Stimulated activated CD4-positive, alpha-beta T cell treated with anti-CD3 and anti-CD28 coated beads, Interleukin-4, amount 100 ng/mL, for 48 hours (primary cell): ENCODE results near the gene NR1D2.
"Not testable (repeated sequence)": the region's sequence is repeated elsewhere in the genome, so short reads cannot be mapped to it uniquely, and the experiment has no call there.

Experiments
- DNase-seq, 2 donors: peaks; one replicate each; pipeline ENCODE4 v3.0.0-alpha.2; 2020; ENCODE audit warnings: low read depth in 2 of 2

Gene NR1D2

DNA sequence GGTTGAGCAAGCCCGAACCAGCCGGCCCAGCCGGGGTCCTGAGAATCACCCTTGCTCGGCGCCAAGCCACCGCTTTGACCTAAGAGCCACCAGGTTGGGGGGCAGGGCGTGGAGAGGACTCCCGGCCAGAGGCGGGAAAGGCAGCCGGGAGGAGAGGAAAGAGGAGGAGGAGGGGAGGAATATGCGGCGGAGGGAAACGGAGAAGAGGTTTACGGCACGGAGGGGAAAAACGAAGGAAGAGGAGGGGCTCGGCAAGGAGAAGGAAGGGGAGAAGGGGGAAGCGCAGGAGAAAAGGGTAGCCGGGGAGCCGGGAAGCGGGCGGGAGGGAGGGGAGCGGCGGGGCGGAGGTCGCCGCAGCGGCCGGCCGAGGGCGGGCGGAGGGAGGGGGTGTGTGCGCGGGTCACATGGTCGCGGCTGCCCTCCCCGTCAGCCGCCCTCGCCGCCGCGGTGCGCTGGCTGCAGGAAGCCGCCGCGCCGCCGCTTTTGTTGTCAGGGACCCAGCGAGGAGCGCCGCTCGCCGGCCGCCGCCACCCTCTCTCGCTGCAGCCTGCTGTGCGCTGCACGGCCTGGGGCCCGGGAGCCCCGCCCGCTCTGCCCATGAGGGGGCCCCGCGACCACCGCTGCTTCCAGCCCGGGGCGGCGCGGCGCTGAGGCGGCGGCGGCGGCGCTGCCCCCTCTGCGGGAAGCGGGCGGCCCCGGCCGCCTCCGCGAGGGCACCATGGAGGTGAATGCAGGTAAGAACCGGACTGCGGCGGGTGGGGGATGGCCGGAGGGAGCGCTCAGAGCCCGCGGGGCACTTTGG lies at the start of gene NR1D2:
Gene NR1D2, plus strand, starts transcription at position 426 of the 802 bp plus-strand sequence. Its CDS starts 293 bp downstream, at position 719.
- DNase-seq: peak; percentile 61 to 71

DNA sequence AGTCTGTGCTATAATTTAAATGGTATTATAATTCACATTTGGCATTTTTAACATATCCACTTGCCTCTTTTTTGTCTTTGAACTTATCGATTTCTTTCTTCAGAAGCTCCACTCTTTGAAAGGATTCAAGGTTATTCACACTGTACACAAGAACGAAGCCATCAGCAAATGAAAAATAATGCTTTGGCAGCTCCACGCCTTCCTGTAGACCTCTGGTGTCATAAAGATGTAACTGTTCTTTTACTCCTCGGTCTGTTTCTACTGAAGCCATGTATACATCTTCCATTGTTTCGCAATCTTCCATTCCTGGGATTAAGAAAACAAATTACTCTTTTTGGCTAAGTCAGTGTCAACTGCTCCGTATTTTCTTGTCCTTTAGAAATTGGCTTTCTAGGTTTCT lies 44.3 kb upstream of the NR1D2 start:
- DNase-seq: no peak

DNA sequence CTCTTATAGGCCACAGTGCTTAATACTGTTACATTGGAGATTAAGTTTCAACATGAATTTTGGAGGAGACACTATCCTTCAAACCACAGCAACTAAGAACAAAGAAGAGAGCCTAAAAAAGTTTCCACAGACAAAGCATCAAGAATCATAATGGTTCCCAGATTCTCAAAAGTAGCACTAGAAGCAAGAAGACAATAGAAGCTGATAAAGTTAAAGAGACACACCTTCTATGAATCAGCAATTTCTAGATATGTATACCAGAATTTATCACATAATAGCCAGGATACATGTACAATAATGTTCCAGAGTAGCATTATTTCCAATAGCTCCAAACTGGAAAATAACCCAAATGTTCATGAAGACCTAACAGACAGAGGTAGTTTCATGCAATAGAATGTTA lies 40.5 kb upstream of the NR1D2 start:
- no peak for DNase-seq

DNA sequence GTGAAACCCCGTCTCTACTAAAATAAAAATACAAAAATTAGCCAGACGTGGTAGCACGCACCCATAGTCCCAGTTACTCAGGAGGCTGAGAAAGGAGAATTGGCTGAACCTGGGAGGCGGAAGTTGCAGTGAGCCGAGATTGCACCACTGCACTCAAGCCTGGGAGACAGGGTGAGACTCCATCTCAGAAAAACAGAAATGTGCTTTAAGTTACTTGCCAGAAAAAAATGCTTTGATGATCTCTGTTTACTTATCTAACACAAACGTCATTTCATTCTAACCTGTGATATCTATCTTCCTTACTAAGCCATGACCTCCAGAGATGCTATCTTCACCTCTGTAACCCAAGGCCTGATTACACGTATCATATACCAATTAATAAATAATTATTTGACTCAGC lies 35.7 kb upstream of the NR1D2 start:
- DNase-seq: no peak

DNA sequence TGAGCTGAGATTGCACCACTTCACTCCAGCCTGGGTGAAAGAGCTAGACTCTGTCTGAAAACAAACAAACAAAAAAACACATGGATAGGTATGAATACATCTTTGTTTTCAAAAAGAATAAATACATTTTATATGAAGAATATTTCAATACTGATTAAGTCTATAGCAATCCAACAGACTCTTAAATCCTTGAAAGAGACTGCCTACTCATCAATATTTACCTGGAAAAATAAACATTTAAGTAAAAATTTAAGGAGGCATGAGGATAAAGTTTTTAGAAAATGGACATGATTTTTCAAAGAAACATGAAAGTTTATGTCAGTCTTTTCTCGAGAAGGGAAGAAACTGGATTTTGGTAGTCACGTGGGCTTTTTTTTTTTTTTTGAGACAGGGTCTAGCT lies 33.7 kb upstream of the NR1D2 start:
- DNase-seq: no peak

DNA sequence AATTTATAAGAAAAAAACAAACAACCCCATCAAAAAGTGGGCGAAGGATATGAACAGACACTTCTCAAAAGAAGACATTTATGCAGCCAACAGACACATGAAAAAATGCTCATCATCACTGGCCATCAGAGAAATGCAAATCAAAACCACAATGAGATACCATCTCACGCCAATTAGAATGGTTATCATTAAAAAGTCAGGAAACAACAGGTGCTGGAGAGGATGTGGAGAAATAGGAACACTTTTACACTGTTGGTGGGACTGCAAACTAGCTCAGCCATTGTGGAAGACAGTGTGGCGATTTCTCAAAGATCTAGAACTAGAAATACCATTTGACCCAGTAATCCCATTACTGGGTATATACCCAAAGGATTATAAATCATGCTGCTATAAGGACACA lies 32.8 kb upstream of the NR1D2 start:
- DNase-seq: not testable (repeated sequence)

DNA sequence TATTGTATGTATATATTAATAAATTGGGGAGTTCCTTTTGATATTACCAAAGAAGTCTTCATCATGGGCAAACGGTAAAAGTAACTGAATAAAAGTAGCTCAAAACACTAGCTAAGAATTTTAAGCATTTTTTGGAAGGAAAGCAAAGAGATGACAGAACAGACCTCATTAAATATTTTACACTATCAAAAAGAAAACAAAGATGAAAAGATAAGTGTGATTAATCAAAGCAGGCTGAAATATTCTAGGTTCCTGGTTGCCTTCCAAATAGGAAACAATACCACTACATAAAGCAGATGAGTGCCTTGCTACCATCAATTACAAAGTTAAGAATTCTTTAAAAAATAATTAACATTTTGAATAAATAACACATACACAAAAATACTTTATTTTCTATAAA lies 31.9 kb upstream of the NR1D2 start:
- DNase-seq: no peak

DNA sequence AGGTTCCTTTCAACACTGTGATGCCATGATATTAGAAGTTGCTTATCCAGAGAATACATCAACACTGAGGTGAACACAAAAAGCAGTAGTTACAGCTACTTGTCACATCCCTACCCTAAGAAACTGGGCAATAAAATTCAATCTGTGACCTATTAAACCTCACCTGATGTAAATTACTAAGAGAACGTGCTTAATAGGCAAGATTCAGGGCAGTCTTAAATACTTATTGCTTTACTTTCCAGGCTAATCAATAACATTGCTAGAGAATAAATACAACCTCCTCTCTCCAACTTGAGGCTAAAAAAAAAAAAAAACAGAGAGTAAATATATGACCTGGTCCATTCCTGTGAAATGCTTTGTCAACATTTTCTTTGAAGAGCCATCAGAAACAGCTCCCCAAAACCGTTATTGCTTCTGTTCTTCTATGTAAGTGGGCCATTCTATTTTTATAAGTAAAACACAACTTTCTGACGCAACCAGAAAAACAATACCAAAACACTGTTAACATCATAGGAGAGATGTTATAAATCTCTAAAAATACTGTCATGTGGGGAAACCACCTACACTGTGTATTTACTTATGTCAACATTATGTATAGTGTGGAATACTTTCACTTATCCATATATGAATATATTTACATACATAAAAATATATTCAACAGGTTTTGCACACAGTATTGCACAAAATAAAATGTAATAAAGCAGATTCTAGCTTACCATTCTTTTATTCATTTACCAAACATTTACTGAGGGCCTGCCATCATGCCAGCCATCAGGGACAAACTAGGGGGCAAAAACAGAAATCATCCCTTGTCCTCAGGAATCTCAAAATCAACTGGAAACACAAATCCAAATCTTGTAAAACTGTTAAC lies 31.0 kb upstream of the NR1D2 start:
- DNase-seq: no peak

DNA sequence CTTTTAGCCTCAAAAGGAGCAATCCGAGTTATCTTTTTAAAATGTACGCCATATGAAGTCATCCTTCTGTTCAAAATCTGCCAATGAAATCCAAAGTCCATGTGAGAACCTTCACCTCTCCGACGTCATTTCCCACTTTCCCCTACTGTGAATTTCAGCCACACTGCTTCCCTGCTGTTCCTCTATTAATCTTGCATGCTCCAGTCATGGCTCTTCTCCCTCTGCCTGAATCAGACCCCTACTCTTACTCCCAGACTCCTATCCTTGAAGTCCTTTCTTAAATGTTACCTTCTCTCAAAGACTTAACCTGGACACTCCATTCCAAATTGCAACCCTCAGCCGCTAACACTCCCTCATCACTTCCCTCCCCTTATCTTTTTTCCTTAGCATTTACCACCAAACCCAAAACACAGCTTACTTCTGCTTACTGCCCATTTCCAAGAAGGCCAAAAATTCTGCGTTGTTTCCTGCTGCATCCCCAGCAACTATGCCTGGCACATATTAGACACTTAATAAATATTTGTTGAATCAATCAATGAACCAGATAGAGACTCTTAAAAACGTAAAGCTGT lies 29.5 kb upstream of the NR1D2 start:
- DNase-seq: no peak

DNA sequence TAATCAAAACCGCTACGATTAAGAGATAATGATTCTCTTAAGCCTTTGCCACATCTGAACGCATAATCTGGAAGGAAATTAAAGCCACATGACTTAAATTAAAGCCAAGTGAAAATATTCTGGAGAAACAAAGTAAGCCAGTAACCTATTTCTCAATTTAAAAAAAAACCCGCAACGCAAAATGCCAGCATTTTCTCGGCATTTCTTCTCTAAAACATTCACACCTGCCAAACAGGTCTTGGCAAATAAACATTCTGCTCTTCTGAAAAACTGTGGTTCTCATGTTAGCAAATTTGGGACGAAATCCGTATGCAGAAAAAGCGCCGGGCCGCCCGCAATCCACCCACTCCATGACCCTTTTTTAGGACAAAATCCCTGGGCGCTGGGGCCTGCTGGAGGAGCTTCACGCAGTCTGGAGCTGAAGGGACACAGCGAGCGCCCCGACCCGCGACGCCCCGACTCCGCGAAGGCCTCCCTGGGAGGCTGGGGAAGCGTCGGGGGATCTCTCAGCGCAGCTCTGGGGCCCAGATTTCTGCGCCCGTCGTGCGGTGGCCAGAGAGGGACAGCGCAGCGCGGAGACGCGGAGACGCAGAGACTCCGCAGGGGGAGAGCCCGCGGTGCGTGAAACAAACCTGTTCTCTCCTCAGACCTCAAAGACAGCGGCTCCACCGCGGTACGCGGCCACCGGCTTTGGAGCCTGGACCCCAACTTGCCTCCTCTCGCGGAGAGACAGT lies 28.8 kb upstream of the NR1D2 start:
- DNase-seq: no peak

DNA sequence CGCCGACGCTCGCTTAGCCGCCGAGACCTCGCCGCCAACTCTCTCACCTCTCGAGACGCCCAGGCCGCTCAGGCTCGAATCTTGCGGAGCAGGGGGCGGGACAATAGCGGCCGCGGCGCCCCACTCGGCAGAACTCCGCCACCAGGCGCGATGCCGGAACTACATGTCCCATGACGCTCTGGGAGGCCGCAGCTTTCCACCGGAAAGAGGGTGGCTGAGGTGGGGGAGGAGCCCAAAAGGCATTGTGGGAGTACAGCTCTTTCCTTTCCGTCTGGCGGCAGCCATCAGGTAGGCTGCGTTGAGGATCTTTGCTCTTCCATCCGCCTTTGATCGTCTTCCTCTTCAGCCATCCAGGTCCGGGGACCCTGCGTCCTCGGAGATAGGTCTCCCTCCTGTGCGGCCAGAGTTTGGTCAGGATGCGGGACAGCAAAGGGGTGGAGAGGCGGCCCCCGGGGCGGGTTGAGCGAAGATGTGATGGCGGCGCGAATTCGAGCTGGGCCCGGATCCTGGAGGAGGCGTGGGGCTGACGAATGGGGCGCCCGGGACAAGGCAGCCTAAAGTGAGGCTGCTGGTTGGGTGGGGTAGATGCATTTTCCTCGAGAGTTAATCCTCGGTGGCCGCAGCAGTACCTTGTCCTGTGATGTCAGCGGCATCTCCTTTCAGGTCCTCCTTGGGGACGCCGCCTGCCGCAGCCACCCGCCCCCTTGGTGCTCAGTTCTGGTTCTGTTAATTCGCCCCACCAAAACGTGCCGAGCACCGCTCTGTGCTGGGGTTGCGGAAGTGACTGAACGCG lies 28.0 kb upstream of the NR1D2 start, which contains the start of the genes NKIRAS1 and RPL15:
Gene NKIRAS1, minus strand, starts transcription at position 105 of the 793 bp plus-strand sequence. CDS start 6,086 bp downstream, outside the sequence.
Gene RPL15, plus strand, starts transcription at position 247 of the 793 bp plus-strand sequence. CDS start 728 bp downstream, outside the sequence.
- DNase-seq: peak; percentile 92 to 95

DNA sequence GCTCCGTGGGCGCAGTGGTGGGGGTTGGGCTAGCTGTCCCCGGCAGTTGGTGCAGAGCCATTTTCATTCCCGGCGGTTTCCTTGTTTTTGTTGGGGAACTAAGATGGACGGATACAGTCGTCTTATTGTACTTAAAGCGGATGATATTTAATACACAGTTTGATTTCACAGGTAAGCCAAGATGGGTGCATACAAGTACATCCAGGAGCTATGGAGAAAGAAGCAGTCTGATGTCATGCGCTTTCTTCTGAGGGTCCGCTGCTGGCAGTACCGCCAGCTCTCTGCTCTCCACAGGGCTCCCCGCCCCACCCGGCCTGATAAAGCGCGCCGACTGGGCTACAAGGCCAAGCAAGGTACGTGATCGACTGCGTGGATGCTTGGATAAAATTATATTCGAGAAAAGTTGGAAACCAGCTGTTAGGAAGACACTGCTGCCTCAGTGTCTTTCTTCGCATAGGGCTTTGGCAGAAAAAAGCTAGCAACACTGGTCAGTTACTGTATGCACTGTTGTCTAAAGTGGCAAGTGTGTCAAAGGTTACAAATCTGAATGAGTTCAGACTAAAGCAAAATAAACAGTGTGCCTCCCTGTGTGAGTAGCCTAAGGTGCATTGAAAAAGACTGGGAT lies 27.3 kb upstream of the NR1D2 start:
- DNase-seq: peak in 1 of 2 donors; percentile 75

DNA sequence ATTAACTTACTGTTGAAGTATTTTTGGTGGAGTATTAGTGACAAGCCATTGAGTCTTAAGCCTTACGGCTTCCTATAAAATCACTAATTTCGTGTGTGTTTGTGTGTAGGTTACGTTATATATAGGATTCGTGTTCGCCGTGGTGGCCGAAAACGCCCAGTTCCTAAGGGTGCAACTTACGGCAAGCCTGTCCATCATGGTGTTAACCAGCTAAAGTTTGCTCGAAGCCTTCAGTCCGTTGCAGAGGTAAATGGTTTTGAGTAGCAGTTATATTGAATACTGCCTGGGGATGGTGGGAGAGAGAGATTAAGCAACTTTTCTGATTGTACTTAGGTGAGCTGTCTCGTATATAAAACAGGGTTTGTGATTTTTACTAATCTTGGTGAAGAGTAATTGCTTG lies 26.8 kb upstream of the NR1D2 start:
- not testable (repeated sequence) for DNase-seq

DNA sequence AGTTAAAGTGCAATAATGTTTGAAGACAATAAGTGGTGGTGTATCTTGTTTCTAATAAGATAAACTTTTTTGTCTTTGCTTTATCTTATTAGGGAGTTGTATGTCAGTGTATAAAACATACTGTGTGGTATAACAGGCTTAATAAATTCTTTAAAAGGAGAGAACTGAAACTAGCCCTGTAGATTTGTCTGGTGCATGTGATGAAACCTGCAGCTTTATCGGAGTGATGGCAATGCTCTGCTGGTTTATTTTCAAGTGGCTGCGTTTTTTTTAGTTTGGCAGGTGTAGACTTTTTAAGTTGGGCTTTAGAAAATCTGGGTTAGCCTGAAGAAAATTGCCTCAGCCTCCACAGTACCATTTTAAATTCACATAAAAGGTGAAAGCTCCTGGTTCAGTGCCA lies 25.5 kb upstream of the NR1D2 start:
- no peak for DNase-seq

DNA sequence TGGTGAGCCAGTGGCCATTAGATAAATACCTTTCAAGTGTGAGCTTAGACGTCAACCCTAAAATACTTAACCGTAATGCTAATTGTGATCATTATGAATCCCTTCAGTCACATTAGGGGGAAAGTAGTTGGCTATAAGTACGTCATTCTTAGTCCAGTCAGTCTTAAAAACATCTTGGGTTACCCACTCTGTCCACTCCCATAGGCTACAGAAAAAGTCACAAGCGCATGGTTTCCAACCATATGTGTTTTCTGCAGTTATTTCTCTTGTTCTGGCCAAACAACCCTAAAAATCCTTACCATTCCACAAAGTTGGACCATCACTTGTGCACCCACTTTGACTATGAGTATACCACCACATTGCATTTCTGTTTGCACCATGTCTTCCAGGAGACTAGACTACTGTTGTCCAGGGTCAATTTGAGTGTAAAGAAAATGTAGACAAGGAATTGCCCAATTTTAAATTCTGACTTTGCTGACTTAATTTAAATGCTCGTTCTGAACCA lies 24.9 kb upstream of the NR1D2 start:
- DNase-seq: no peak

DNA sequence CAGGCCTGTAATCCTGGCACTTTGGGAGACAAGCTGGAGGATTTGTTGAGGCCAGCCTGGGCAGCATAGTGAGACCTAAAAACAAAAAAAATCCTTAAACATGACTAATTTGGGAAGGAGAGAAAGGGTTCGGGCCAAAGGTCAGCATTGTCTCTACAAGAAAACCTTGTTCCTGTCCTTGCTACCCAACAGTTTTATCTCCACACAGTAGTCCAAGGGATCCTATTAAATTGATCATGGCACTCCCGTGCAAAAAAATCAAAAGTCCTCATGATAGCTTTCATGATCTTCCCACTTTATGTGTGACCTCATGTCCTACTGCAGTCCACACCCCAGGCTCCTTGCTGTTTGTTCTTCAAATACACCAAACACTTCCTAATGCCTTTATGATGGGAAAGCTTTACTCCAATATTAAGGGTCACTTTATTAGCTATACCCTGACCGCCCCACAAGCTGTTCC lies 24.0 kb upstream of the NR1D2 start:
- no peak for DNase-seq

DNA sequence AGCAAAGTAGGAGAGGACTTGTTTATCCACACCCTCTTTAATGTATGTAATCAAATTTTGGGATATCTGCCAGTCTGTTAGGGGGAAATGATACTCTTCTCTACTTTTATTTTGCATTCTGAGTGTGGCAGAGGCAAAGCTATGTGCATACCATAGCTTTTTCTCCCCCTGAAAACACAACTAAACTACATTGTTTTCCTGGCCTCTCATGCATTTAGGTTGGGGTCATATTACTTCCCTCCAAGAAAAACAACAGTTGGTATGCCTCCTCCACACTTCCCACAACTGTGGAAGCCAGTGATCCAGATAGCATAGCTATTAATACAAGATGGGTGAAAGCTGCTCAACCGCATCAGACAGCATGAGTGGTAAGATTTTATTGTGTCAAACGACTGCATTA lies 21.3 kb upstream of the NR1D2 start:
- DNase-seq: no peak

DNA sequence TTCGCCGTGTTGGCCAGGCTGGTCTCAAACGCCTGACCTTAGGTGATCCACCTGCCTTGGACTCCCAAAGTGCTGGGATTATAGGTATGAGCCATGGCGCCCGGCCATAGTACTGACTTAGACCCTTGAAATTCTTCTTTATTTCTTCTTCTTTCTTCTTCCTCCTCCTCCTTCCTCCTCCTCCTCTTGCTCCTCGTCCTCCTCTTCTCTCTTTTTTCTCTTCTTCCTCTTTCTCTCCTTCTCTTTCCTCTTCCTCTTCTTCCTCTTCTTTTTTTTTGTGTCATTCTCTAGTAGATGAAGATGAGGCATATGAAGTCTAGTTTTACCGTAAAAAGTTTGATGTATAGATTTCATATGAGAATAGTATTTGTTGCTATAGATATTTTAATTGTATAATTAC lies 18.8 kb upstream of the NR1D2 start:
- no peak for DNase-seq

DNA sequence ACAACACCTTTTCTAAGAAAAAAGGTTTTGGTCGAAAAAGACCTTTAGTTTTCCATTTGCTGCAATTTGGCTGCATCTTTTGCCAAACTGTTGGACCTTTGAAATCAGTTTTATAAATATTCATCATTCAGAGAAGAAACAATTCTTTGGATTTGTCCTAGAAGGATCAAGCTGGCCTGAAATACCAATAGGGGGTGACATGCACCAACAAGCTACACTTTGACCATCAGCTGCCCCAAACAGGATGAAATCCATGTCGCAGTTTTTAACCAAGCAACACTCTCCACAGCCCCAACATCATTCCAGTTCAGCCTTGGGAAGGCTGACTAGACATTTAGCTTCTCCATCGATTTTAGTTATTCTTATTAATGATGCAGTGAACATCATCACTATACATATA lies 18.4 kb upstream of the NR1D2 start:
- no peak for DNase-seq

DNA sequence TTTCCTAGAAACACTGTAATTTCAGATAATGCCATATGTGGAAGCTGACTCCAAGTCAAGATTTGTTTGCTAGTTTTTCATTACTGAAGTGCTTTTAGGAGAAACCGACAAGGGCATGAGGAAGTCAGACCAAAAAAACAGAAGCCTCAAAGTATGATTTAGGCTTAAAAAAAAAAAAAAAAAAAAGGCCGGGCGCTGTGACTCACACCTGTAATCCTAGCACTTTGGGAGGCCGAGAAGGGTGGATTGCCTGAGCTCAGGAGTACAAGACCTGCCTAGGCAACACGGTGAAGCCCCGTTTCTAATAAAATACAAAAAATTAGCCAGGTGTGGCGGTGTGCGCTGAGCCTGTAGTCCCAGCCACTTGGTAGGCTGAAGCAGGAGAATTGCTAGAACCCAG lies 16.6 kb upstream of the NR1D2 start:
- DNase-seq: no peak
